BLaER1 treated with 17β-estradiol and CSF1 and Interleukin-3, amounts not matched to agents 10 nM and 100 nM (cell line): Measurements from ENCODE around the gene LGMN.

Experiments
- H3K27ac ChIP-seq, 11 experiments: shearing (Covaris generic); formaldehyde crosslinking; 2 replicates each; pipeline ENCODE4 v1.8.1; 2022
- H3K27me3 ChIP-seq, 11 experiments: shearing (Covaris generic); formaldehyde crosslinking; 2 replicates each; pipeline ENCODE4 v1.8.1; 2022
- H3K36me3 ChIP-seq, 11 experiments: shearing (Covaris generic); formaldehyde crosslinking; 2 replicates each; pipeline ENCODE4 v1.8.1; 2022
- H3K4me1 ChIP-seq, 10 experiments: shearing (Covaris generic); formaldehyde crosslinking; 2 replicates each; pipeline ENCODE4 v1.8.1; 2022
- H3K4me2 ChIP-seq, 11 experiments: shearing (Covaris generic); formaldehyde crosslinking; 2 replicates each; pipeline ENCODE4 v1.8.1; 2022
- H3K4me3 ChIP-seq, 10 experiments: shearing (Covaris generic); formaldehyde crosslinking; 2 replicates each; pipeline ENCODE4 v1.8.1; 2022
- H3K9ac ChIP-seq, 11 experiments: shearing (Covaris generic); formaldehyde crosslinking; 2 replicates each; pipeline ENCODE4 v1.8.1; 2022
- H3K9me3 ChIP-seq, 11 experiments: shearing (Covaris generic); formaldehyde crosslinking; replicated peaks in 1 of 11; 2 replicates each; pipeline ENCODE4 v1.8.1; 2022
- H4K20me1 ChIP-seq, 11 experiments: shearing (Covaris generic); formaldehyde crosslinking; 2 replicates each; pipeline ENCODE4 v1.8.1; 2022
- Cebpa-rat ChIP-seq, 11 experiments: shearing (Covaris generic); IDR thresholded peaks; 2 replicates each; pipeline ENCODE4 v1.8.1; 2022

The LGMN gene

GRCh38 chr14:92729634-92730358, 18.6 kb downstream of the LGMN start:
- Histone ChIP-seq H3K36me3 (peaks cover 19 to 100% (median 23%) of the 10 kb centered on the region in 11 experiments), H3K27me3 (no peaks in the 10 kb centered on the region), H3K27ac (peak overlapping the region; percentile 21 to 96 (median 88); a peak in 21 of 22 replicates), H3K9ac (peak overlapping the region; percentile 56 to 79 (median 72); a peak in 20 of 22 replicates), H3K4me1 (peaks cover 31 to 99% (median 60%) of the 10 kb centered on the region in 10 experiments), H3K4me3 (peak overlapping the region in 1 of 10 experiments; percentile 14; a peak in 4 of 20 replicates), H3K9me3 (peaks cover 0 to 27% (median 19%) of the 10 kb centered on the region in 11 experiments; a peak in 19 of 22 replicates), H3K4me2 (peak overlapping the region; percentile 54 to 88 (median 75)), H4K20me1 (peaks cover 0 to 100% (median 0%) of the 10 kb centered on the region in 11 experiments; a peak in 6 of 22 replicates)
- TF ChIP-seq Cebpa-rat (IDR thresholded peaks at IDR 0.05): peak in 8 of 11 experiments; percentile 47 to 88 (median 62); a peak in 13 of 22 replicates

- H3K9ac ChIP-seq: peak overlapping the region in 8 of 11 experiments; percentile 2 to 79 (median 74); a peak in 13 of 22 replicates
- no peak overlapping the region for H3K4me3 ChIP-seq
- peak in 3 of 11 experiments; percentile 12 to 57 (median 52); a peak in 3 of 22 replicates for TF ChIP-seq Cebpa-rat (IDR thresholded peaks at IDR 0.05)
- H3K27ac ChIP-seq: peak overlapping the region in 9 of 11 experiments; percentile 78 to 96 (median 88); a peak in 19 of 22 replicates
- no peaks in the 10 kb centered on the region for H3K27me3 ChIP-seq
- H3K4me2 ChIP-seq: peak overlapping the region; percentile 56 to 88 (median 76)
- peaks cover 28 to 99% (median 58%) of the 10 kb centered on the region in 10 experiments for H3K4me1 ChIP-seq
- H4K20me1 ChIP-seq: peaks cover 0 to 100% (median 0%) of the 10 kb centered on the region in 11 experiments; a peak in 6 of 22 replicates
- H3K9me3 ChIP-seq: peaks cover 0 to 31% (median 19%) of the 10 kb centered on the region in 11 experiments; a peak in 19 of 22 replicates
- peaks cover 19 to 100% (median 23%) of the 10 kb centered on the region in 11 experiments for H3K36me3 ChIP-seq
Measured at GRCh38 chr14:92728759-92729364, 19.6 kb downstream of the LGMN start.

- Histone ChIP-seq H3K36me3 (peaks cover 10 to 100% (median 14%) of the 10 kb centered on the region in 11 experiments), H3K4me3 (no peak overlapping the region), H3K27me3 (no peaks in the 10 kb centered on the region), H3K4me1 (peaks cover 28 to 88% (median 58%) of the 10 kb centered on the region in 10 experiments), H3K9me3 (peaks cover 0 to 17% (median 10%) of the 10 kb centered on the region in 11 experiments; a peak in 19 of 22 replicates), H3K9ac (peak overlapping the region in 1 of 11 experiments; percentile 45; a peak in 2 of 22 replicates), H3K27ac (peak overlapping the region in 8 of 11 experiments; percentile 14 to 96 (median 58); a peak in 12 of 22 replicates), H4K20me1 (peaks cover 0 to 100% (median 0%) of the 10 kb centered on the region in 11 experiments; a peak in 6 of 22 replicates), H3K4me2 (peak overlapping the region in 6 of 11 experiments; percentile 56 to 83 (median 80); a peak in 12 of 22 replicates)
- TF ChIP-seq Cebpa-rat (IDR thresholded peaks at IDR 0.05): no peak
Measured at GRCh38 chr14:92726933-92727262, 21.5 kb downstream of the LGMN start.

GRCh38 chr14:92726135-92726932, 22.1 kb downstream of the LGMN start:
- Histone ChIP-seq H3K9me3 (peaks cover 0 to 12% (median 5%) of the 10 kb centered on the region in 11 experiments; a peak in 17 of 22 replicates), H3K4me2 (peak overlapping the region in 8 of 11 experiments; percentile 6 to 82 (median 72); a peak in 16 of 22 replicates)

GRCh38 chr14:92724516-92725340, 23.7 kb downstream of the LGMN start:
- Histone ChIP-seq H3K4me2 (peak overlapping the region in 4 of 11 experiments; percentile 2 to 82 (median 44); a peak in 7 of 22 replicates), H3K4me3 (no peak overlapping the region), H4K20me1 (peaks cover 0 to 100% (median 0%) of the 10 kb centered on the region in 11 experiments; a peak in 6 of 22 replicates), H3K9me3 (peaks cover 0 to 10% (median 0%) of the 10 kb centered on the region in 11 experiments; a peak in 4 of 22 replicates), H3K36me3 (peaks cover 0 to 100% (median 0%) of the 10 kb centered on the region in 11 experiments; a peak in 10 of 22 replicates), H3K9ac (peak overlapping the region in 1 of 11 experiments; percentile 62; a peak in 1 of 22 replicates), H3K27me3 (no peaks in the 10 kb centered on the region), H3K4me1 (peaks cover 14 to 78% (median 41%) of the 10 kb centered on the region in 10 experiments), H3K27ac (peak overlapping the region in 4 of 11 experiments; percentile 2 to 36 (median 13); a peak in 4 of 22 replicates)
- TF ChIP-seq Cebpa-rat (IDR thresholded peaks at IDR 0.05): no peak

More at GRCh38 chr14:92726135-92726932, 22.1 kb downstream of the LGMN start:
- Histone ChIP-seq H3K27me3 (no peaks in the 10 kb centered on the region), H3K27ac (peak overlapping the region; percentile 10 to 96 (median 42); a peak in 16 of 22 replicates), H3K4me1 (peaks cover 28 to 83% (median 56%) of the 10 kb centered on the region in 10 experiments), H4K20me1 (peaks cover 0 to 100% (median 0%) of the 10 kb centered on the region in 11 experiments; a peak in 6 of 22 replicates), H3K36me3 (peaks cover 5 to 100% (median 8%) of the 10 kb centered on the region in 11 experiments), H3K4me3 (no peak overlapping the region), H3K9ac (peak overlapping the region in 1 of 11 experiments; percentile 45; a peak in 2 of 22 replicates)
- no peak for TF ChIP-seq Cebpa-rat (IDR thresholded peaks at IDR 0.05)

GRCh38 chr14:92719890-92720323, 28.5 kb downstream of the LGMN start:
- Histone ChIP-seq H3K36me3 (peaks cover 0 to 97% (median 0%) of the 10 kb centered on the region in 11 experiments; a peak in 10 of 22 replicates), H3K4me1 (peaks cover 7 to 58% (median 14%) of the 10 kb centered on the region in 10 experiments; a peak in 18 of 20 replicates), H3K9me3 (0 out of 22 replicates have a peak, but pooled peaks cover 0 to 4% (median 0%) of the 10 kb centered on the region in 11 experiments), H3K9ac (no peak overlapping the region), H3K27ac (no peak overlapping the region), H4K20me1 (peaks cover 0 to 100% (median 0%) of the 10 kb centered on the region in 11 experiments; a peak in 6 of 22 replicates), H3K4me3 (no peak overlapping the region), H3K27me3 (no peaks in the 10 kb centered on the region), H3K4me2 (no peak overlapping the region)
- no peak for TF ChIP-seq Cebpa-rat (IDR thresholded peaks at IDR 0.05)

GRCh38 chr14:92719421-92719820, 29.0 kb downstream of the LGMN start:
- H3K4me3 ChIP-seq: no peak overlapping the region
- peaks cover 8 to 55% (median 11%) of the 10 kb centered on the region in 10 experiments; a peak in 18 of 20 replicates for H3K4me1 ChIP-seq
- H3K9ac ChIP-seq: no peak overlapping the region
- H3K9me3 ChIP-seq: 0 out of 22 replicates have a peak, but pooled peaks cover 0 to under 1% (median 0%) of the 10 kb centered on the region in 11 experiments
- no peaks in the 10 kb centered on the region for H3K27me3 ChIP-seq
- peaks cover 0 to 100% (median 0%) of the 10 kb centered on the region in 11 experiments; a peak in 6 of 22 replicates for H4K20me1 ChIP-seq
- H3K4me2 ChIP-seq: no peak overlapping the region
- no peak overlapping the region for H3K27ac ChIP-seq
- TF ChIP-seq Cebpa-rat (IDR thresholded peaks at IDR 0.05): no peak
- peaks cover 0 to 97% (median 0%) of the 10 kb centered on the region in 11 experiments; a peak in 10 of 22 replicates for H3K36me3 ChIP-seq
